GM18909 (cell line): ENCODE measurements around the gene SPRR2D.
"Not testable (repeated sequence)": the region's sequence is repeated elsewhere in the genome, so short reads cannot be mapped to it uniquely, and the experiment has no call there.

Experiments
- ATAC-seq: cut with Tn5 transposase; IDR thresholded peaks from one replicate; pipeline ENCODE4 v1.9.1; 2021; ENCODE audit warnings: mild to moderate bottlenecking; ENCODE audit not compliant: unreplicated experiment, poor library complexity

Gene SPRR2D

GRCh38 chr1:153040950-153041631 is at the start of gene SPRR2D:
Gene SPRR2D, minus strand, starts transcription at chr1:153041120. Its CDS starts 774 bp downstream, at chr1:153040346.
- ATAC-seq, result no peak

- no peak for ATAC-seq
Measured at GRCh38 chr1:153087652-153088051, 46.7 kb upstream of the SPRR2D start.

GRCh38 chr1:153081736-153082135 is 40.8 kb upstream of the SPRR2D start:
- ATAC-seq, result no peak

GRCh38 chr1:153072806-153073726 is 32.1 kb upstream of the SPRR2D start:
- ATAC-seq, result no peak

GRCh38 chr1:153071511-153071910 is 30.6 kb upstream of the SPRR2D start, which contains the start of gene SPRR2B:
Gene SPRR2B, minus strand, starts transcription at chr1:153071611. Its CDS starts 772 bp downstream, at chr1:153070839.
- no peak for ATAC-seq

GRCh38 chr1:153070243-153070642 is 29.3 kb upstream of the SPRR2D start:
- ATAC-seq, result no peak

- no peak for ATAC-seq
Measured at GRCh38 chr1:153058826-153059784, 18.2 kb upstream of the SPRR2D start.

- ATAC-seq, result no peak
Measured at GRCh38 chr1:153058154-153058553, 17.2 kb upstream of the SPRR2D start.

- ATAC-seq, result no peak
Measured at GRCh38 chr1:153057375-153057774, 16.5 kb upstream of the SPRR2D start, which contains the start of gene SPRR2A. Gene SPRR2A, minus strand, starts transcription at chr1:153057512. Its CDS starts 777 bp downstream, at chr1:153056735.

- ATAC-seq, result not testable (repeated sequence)
Measured at GRCh38 chr1:153056111-153056510, 15.2 kb upstream of the SPRR2D start.

- ATAC-seq, result no peak
Measured at GRCh38 chr1:153049211-153049610, 8.3 kb upstream of the SPRR2D start.

GRCh38 chr1:153035211-153035610 is 5.7 kb downstream of the SPRR2D start:
- ATAC-seq, result no peak

GRCh38 chr1:153032677-153033308 is 8.1 kb downstream of the SPRR2D start:
- no peak for ATAC-seq

GRCh38 chr1:153032073-153032472 is 8.8 kb downstream of the SPRR2D start:
- no peak for ATAC-seq

GRCh38 chr1:153030895-153031294 is 10.0 kb downstream of the SPRR2D start, which contains the start of gene SPRR1B:
Gene SPRR1B, plus strand, starts transcription at chr1:153031203. Its CDS starts 1,143 bp downstream, at chr1:153032346.
- no peak for ATAC-seq

GRCh38 chr1:153028766-153029165 is 12.2 kb downstream of the SPRR2D start:
- ATAC-seq, result no peak

- ATAC-seq, result no peak
Measured at GRCh38 chr1:153025797-153026196, 15.1 kb downstream of the SPRR2D start.

GRCh38 chr1:153024413-153024812 is 16.5 kb downstream of the SPRR2D start:
- no peak for ATAC-seq

- ATAC-seq, result no peak
Measured at GRCh38 chr1:153023109-153023508, 17.8 kb downstream of the SPRR2D start.
